HepG2 (cell line): Measurements from ENCODE around the gene MRPL27. TPM values are rescaled to one million over a fixed set of nuclear protein-coding genes. Genes with fewer than 3 reads are reported as not detected.
A peak's percentile ranks its signal among the peaks of the same experiment; 100 is the strongest.

Source experiments
- AKNA ChIP-seq: sonication (generic); formaldehyde crosslinking; IDR thresholded peaks from 2 replicates; pipeline ENCODE4 v1.4.0; 2020; ENCODE audit warnings: missing genetic modification reagents, borderline replicate concordance
- ARHGAP35 ChIP-seq: sonication (generic); formaldehyde crosslinking; IDR thresholded peaks from 2 replicates; pipeline ENCODE4 v1.9.0; 2022; ENCODE audit warnings: mild to moderate bottlenecking, inconsistent platforms, moderate library complexity, missing genetic modification reagents, borderline replicate concordance
- ARNT2 ChIP-seq: sonication (generic); formaldehyde crosslinking; IDR thresholded peaks from 2 replicates; pipeline ENCODE4 v1.8.0; 2022; ENCODE audit warnings: mild to moderate bottlenecking, low read depth, missing genetic modification reagents, moderate library complexity
- CAMTA2 ChIP-seq: sonication (generic); formaldehyde crosslinking; IDR thresholded peaks from 2 replicates; pipeline ENCODE4 v1.4.0; 2020; ENCODE audit warnings: mild to moderate bottlenecking, missing genetic modification reagents, borderline replicate concordance
- DDIT3 ChIP-seq: sonication (generic); formaldehyde crosslinking; IDR thresholded peaks from 2 replicates; pipeline ENCODE4 v1.4.0; 2020; ENCODE audit warnings: mild to moderate bottlenecking, missing genetic modification reagents
- HMGA1 ChIP-seq: sonication (generic); formaldehyde crosslinking; conservative IDR thresholded peaks from 2 replicates; pipeline ENCODE4 v1.4.0; 2020; ENCODE audit warnings: missing genetic modification reagents
- MAX ChIP-seq: IDR thresholded peaks from 2 replicates; pipeline ENCODE4 v1.6.1; 2012; ENCODE audit warnings: inconsistent platforms
- MEF2D ChIP-seq: sonication (generic); formaldehyde crosslinking; IDR thresholded peaks from 2 replicates; pipeline ENCODE4 v1.5.1; 2020; ENCODE audit warnings: mild to moderate bottlenecking, missing genetic modification reagents
- NR2C2 ChIP-seq: sonication (generic); formaldehyde crosslinking; IDR thresholded peaks from 2 replicates; pipeline ENCODE4 v1.4.0; 2020; ENCODE audit warnings: missing genetic modification reagents, mild to moderate bottlenecking, moderate library complexity, borderline replicate concordance
- NR3C1 ChIP-seq: sonication (generic); formaldehyde crosslinking; IDR thresholded peaks from 2 replicates; pipeline ENCODE4 v1.4.0; 2020; ENCODE audit warnings: missing genetic modification reagents
- PHB2 ChIP-seq: fragments of 450-650 bp; IDR thresholded peaks from 2 replicates; pipeline ENCODE4 v1.6.1; 2018; ENCODE audit not compliant: partially characterized antibody
- PREB ChIP-seq: sonication (generic); formaldehyde crosslinking; IDR thresholded peaks from 2 replicates; pipeline ENCODE4 v1.4.0; 2020; ENCODE audit warnings: missing genetic modification reagents
- RFXANK ChIP-seq: IDR thresholded peaks from 2 replicates; pipeline ENCODE4 v1.6.1; 2016
- ZFP36L1 ChIP-seq: sonication (generic); formaldehyde crosslinking; IDR thresholded peaks from 2 replicates; pipeline ENCODE4 v1.8.0; 2022; ENCODE audit warnings: mild to moderate bottlenecking, missing genetic modification reagents, moderate library complexity
- ZNF207 ChIP-seq: fragments of 450-650 bp; IDR thresholded peaks from 2 replicates; pipeline ENCODE4 v1.6.1; 2016; ENCODE audit warnings: antibody characterized with exemption, borderline replicate concordance
- ZNF382 ChIP-seq: sonication (generic); formaldehyde crosslinking; IDR thresholded peaks from 2 replicates; pipeline ENCODE4 v1.5.0; 2020; ENCODE audit warnings: missing genetic modification reagents, mild to moderate bottlenecking, borderline replicate concordance
- ZNF512B ChIP-seq: sonication (generic); formaldehyde crosslinking; IDR thresholded peaks from 2 replicates; pipeline ENCODE4 v1.5.1; 2020; ENCODE audit warnings: missing genetic modification reagents, mild to moderate bottlenecking, borderline replicate concordance
- polyA plus RNA-seq, 8 experiments: library from polyadenylated mRNA; depleted of rRNA in 3 of 8; stranded (reverse) in 7 of 8; unstranded in 1 of 8; fragments of >200 nt; fragmentation: Illumina TruSeq in 4 of 8; extraction: Trizol in 4 of 8; gene quantifications; 2 replicates each; pipeline versions ENCODE4 v1.2.1 to v1.2.3, GENCODE V29; 2011 to 2016; ENCODE audit warnings: low read depth in 4 of 8, missing spikeins in 1 of 8, mixed read lengths in 1 of 8; ENCODE audit not compliant: insufficient read depth in 1 of 8
- total RNA-seq, 5 experiments: library from RNA; depleted of rRNA; stranded (reverse); fragments of >200 nt; fragmentation: Illumina TruSeq; extraction: Trizol; gene quantifications; 2 replicates each; pipeline ENCODE4 v1.2.3, GENCODE V29; 2016; ENCODE audit warnings: low read depth in 1 of 5

Gene MRPL27
- total and polyA plus RNA-seq, 2 of the 13 experiments (the other 11 are each of a cell fraction or from before 2014, with no cell fraction given): 137 to 217 TPM

GRCh38 chr17:50346313-50347116 is 26.5 kb downstream of the MRPL27 start (continued):
- TF ChIP-seq AKNA (no peak), ZNF207 (no peak), ZNF512B (CRISPR knock-in tag) (no peak), MAX (no peak), RFXANK (no peak), CAMTA2 (CRISPR knock-in tag) (no peak), MEF2D (peak; percentile 55; the same call in 1 of the 2 replicates), ZFP36L1 (no peak), ZNF382 (CRISPR knock-in tag) (no peak), DDIT3 (CRISPR knock-in tag) (no peak), NR2C2 (CRISPR knock-in tag) (0 out of 2 replicates have a peak, but pooled peaks have one; percentile 23), PHB2 (no peak), ARHGAP35 (CRISPR knock-in tag) (no peak), HMGA1 (CRISPR knock-in tag) (no peak), PREB (CRISPR knock-in tag) (no peak), ARNT2 (CRISPR knock-in tag) (no peak; the same call in none of the 2 replicates), NR3C1 (CRISPR knock-in tag) (no peak)
